GM21515 (cell line): ENCODE results near the gene TFAP2A.

Experiments used
- ATAC-seq: cut with Tn5 transposase; IDR thresholded peaks from one replicate; pipeline ENCODE4 v1.9.1; 2021; ENCODE audit not compliant: unreplicated experiment

Gene TFAP2A

DNA sequence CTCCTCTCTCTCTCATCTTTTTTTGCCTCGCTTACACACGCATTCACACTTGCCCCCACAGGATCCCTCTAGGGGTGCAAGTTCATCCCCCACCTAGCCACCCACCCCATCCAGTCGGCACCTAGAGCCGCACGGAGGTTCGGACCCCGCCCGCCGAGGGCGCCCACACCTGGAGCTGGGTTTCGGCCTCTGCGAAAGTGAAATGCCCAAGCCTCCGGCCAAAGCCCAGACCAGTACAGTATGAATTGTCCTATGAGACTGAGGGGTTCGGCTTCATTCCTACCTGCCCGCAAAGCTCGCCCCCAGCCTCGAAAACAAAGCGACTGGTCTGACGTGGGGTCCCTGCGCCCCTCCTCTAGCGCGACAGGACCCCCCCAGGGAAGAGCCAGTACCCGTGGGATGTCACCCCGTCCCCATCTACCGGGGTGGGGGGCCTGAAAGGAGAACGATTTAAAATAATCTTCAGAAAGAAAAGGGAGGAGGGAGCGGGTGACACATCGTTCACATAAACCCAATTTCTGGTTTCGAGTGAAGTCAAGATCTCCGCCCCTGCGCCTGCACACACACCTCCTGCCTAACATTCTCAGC, 1.5 kb downstream of the TFAP2A start:
- ATAC-seq = peak; percentile 39

DNA sequence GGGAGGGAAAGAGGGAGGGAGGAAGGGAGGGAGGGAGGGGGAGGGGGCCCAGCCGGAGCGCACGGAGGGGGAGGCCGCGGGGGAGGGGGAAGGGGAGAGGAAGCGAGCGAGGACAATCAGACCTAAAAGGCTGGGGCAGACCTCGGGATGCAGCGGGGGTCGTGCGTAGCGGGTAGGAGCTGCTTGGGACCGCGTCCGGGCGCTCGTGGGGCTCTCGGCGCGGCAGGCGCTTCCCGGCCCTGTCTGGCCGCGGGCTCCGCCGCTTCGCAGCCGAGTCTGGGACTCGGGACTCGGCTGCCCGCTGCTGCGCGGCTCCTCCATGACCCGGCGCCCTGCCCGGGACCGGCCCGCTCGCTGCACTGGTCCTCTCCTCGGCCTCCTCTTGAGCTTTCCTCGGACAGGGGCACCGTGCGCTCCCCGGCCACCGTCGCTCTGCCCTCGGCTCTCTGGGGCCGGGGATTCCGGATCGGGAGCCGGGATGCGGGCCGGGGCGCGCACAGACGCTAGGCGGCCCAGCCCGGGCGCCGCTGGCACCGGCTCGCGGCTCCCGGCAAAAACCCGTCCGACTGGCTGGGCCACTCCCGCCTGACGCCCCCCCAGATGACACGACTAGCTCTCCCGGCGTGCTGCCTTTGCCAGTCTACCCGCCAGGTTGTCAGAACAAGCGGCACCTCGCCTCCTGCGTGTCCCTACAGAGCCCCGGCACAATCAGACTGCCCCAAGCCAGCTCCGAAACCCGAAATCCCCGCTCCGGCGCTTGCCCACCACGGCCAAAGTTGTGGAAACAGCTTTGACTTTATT, 2.2 kb downstream of the TFAP2A start:
- peak; percentile 37 for ATAC-seq

DNA sequence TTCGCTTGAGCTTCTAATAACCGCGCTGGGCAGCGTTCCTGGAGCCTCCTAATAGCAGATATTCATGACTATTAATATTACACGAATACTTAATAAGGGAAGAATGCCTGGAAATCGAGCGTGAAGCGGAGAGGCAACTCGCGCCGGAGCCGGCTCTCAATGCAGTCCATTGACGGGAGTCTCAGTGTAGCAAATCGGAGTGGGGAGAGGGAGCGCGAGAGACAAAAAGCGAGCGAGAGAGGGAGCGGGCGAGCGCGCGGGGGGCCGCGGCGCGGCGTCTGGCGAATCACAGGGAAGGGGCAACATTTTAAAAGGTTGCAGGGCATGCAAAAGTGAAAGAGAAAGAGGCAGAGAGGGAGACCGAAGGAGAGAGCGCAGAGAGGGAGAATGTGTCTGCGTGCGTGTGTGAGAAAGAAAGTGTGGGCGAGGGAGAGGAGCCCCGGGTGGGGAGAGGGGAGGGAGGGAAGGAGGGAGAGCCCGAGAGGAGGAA, 2.9 kb downstream of the TFAP2A start:
- ATAC-seq = peak; percentile 60

DNA sequence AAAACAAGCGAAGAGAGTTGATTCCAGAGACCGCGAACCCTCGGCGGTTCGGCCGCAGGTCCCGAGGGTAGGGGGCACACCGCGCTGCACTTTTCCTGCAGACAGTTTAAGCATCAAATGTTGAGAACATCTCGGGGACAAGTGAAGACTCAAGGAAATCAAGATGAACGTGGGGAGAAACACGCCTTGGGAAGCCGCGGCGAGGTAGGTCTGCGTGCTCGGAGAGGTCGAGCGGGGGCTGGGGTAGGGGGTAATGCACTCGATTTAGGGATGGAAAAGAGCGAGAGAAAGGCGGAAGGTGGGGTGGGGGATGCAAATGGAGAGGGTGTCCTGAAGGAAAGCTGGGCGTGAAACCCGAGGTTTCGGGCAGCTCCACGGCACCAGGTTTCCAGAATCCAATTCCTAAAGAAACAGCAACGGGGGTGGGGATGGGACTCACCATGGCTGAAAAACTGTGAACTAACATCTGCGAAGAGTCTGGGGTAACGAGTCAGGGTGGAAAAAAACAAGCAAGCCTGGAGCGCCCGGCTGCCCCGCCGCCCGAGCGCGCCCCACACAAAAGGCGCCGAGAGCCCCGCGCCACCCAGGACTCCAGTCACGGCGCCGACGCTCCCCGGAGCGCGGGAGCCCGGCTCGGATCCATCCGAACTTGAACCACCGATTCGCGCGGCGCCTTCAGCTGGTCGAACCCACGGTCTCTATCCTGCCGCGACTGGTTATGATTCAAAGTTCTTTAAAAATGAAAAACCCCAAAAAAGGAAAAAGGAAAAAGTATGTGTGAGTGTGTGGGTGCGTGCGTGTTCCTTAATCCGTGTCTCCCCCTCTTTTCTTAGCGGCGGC, 3.5 kb downstream of the TFAP2A start:
- ATAC-seq = no peak

DNA sequence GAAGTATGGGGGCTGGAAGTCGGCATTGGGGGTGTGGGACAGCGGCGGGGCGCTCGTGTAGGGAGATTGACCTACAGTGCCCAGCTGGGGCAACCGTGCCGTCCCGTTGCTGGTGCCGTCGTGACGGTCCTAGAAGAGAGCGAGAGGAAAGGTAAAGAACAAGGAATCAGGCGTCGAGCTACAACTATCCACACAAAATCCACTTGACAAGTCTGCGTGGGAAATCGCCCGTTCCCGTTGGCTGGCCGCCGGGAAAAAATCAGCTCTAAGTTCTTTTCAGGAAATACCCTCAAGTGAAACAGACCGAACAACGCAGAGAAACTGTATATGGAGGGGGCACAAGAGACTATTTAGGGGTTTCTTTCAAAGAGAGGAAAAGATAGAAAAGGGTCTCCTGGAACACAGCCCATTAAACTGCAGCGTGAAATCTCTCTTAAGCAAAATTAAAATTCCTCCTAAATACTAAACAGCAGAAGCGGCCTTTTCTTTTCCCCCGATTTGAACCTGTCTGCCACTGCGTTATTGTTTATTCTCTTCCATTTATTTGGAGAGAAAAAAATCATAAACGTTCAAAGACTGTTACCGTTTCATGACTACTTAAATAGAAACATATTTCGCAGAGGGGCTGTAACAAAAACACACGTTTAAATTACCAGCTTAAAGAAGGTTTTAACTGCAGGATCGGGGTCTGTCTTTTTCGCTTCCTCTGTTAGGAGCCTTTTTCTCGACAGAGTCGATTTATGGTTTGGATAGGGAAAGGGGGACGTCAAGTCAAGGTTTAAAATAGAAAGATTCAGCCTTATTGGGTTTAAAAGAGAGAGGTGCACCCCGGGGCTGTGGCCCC, 4.4 kb downstream of the TFAP2A start:
- no peak for ATAC-seq

DNA sequence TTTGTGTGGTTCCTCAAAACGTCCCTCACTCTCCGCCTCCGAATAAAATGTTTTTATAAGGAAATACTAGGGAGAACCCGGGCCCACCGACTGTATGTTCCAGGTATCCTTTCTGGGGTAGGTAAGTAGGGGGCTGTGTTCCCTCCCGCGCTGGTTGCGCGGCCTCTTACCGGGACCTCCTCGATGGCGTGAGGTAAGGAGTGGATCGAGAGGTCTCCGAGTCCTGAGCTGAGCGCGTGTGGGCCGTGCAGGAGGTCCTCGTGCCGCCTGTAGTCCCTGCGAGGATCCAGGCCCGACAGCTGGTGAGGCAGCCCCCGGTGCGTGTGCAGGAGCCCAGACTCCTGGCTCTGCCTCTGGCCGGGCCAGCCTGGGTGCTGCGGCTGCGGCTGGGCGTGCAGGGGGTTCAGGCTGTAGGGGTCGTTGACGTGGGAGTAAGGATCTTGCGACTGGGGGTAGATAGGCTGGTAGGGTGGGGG, 5.1 kb downstream of the TFAP2A start:
- no peak for ATAC-seq

DNA sequence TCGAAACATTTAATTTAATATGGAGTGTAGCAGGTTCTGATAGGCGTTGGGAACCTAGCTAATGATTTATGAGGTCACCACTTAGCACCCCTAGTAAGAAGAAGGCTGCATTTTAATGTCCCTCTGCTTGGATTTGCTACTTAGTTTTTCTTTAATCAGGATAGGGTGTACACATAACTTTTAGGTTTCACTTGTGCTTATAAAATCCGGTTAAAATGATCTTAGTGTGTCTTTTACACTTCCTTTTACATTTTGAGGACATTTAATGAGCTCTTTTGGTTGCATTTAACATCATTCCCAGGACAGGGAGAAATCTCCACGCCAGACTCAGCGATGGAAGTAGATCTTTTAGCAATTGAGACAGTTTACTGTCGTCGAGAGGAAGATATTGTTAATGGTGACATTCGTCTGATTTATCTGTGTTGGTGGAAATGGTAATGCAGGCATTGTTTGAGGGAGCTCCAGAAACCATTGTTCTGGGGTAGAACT, 5.6 kb downstream of the TFAP2A start:
- ATAC-seq = no peak

DNA sequence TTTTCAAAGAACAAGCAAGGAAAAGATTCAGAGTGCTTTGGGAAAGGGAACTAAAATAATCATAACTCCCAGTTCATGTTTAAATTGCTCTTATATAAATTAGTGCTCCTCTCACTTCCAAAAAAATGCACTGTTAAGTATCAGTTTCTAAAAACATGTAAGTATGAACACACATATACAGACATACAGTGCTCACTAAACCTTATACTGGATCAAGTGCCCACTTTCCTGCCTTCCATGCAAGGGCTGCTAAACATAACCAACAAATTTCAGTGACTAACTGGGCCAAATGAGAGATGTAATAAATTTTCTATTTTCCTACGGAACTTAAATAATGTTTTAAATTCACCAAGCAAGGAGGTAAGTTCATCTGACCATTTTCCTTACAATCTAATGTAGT, 6.4 kb downstream of the TFAP2A start:
- no peak for ATAC-seq

DNA sequence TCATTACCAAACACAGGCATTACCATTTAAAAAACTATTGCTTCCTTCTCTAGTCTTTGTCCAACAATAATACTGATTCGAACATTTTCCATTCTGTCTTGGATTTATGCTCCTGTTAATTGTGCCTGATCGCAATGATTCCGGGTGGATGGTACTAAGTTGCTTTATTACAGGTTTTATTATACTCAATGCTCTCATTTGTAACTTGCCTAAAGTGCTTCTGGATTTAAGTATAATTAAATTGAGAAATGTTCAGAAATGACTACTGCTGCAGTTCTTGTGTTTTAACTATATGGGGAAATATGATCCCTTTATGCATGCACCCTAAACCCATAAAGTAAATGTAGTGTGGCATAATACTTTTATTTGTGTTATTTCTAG, 7.2 kb downstream of the TFAP2A start:
- ATAC-seq = no peak

DNA sequence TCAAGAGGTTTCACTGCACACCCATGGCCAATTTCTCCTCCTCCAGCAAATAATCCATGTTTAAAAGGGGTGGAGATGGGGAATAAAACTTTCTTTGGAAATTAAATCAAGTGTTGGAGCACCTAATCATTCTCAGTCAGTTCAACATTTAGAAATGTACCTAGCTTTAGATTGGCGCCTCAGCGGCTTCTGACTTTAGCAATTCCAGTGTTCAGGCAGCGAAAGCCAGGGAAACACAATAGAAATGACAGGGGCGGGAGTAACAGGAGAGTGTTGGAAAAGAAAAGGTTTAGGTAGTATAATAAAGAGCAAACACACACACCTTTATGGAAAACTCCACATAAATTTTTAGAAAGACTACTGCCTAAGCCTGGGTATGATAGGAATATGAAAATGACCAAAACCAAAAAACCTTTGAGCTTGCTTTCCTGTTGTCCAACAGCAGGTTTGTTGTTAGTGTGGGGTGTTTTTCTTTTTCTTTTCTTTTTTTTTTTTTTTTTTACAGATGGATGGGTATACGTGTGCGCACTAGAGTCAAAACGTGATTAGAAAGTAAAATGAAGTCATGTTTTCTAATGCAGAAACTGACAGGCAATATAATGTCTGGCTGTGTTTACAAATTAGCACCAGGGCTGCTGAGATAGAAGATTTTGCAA, 7.7 kb downstream of the TFAP2A start:
- no peak for ATAC-seq

DNA sequence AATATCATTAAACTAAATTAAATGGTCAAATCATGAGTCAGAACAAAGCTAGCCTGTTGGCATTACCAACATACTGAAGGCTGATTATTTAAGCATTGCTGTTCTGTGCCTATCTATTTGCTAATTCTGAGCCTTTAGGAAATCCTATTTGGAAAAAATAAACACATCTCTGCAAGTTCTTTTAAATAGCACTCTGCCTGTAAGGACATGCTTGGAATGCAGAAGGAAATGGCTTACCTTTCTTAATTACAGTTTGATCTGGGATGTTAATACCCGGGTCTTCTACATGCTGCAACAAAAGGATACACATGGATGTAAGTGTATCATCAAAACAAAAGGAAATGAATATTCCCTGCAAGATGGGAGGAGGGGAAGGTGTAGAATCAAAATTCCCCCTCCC, 8.3 kb downstream of the TFAP2A start:
- no peak for ATAC-seq

DNA sequence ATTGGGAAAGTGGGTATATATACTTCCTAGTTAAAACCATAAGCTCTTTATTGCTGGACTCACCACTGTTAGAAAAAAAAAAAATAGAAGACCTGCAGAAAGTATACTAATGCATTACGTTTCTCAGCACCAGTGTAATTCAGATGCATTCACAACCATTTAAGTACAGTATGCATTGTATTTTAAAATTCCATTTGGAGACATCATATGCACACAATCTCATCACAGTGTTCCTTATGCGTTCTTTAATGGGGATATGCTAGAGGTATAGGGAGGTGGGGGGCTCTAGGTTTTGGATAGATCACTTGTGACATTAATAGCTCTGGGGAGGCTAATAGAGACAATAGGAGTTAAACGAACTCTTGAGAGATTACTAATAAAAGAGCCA, 9.4 kb downstream of the TFAP2A start:
- no peak for ATAC-seq

DNA sequence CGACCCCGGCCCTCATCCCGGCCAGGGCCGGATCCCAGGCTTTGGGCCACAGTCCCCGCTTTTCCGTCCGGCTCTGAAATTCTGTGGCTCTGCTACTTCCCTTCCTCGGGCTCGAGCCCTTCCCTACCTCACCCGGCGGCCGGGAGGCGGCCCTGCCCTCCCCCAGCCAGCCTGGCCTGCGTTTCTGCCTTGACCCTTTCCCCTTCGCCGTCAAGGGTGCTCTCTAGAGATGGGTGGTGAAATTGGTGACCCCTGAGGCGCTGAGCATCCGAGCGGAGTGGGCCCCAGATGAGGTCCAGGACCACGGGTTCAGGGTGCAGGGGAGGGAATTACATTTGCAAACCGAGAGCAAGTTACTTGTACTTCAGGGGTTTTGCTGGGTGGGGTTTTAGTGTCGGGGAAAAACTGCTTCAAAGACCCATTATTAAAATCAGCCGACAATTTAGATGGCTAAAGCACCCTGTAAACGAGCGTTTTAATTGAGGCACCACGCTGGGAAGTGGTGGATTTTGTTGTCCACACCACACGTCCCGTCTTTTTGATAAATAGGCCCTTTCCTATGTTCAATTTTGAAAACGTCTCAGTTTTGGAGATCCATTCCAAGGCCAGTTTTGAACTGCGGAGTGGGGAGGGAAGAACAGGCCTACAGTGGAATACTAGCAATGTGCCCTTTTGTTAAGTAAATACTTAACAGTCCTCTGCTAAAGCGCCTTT, 9.9 kb downstream of the TFAP2A start:
- no peak for ATAC-seq

DNA sequence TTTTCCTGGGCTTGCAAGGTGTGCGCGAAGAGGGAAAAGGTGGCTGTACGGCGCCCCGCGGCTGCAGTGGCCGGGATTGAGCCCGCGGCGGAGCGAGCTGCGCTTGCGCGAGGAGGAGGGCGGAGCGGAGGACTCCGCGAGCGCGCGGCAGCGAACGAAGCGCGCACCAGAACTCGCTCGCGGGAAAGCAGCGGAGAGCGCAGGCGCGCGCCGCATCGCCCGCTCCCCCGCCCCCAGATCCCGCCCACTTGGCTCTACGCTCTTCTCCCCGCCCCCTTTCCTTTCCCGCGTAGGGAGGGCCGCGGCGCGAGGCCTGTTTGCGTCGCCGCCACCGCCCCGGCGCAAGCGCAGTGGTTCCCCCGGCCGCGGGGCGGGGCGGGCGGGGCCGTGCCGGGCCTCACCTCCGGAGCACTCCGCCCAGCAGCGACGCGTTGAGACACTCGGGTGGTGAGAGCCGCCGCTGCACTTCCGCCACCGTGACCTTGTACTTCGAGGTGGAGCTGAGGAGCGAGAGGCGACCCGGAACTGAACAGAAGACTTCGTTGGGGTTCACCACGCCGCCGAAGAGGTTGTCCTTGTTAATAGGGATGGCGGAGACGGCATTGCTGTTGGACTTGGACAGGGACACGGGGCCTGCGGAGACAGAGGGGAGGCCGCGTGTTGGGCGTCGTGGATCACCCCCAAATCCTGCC, 10.6 kb downstream of the TFAP2A start:
- ATAC-seq = peak; percentile 96

DNA sequence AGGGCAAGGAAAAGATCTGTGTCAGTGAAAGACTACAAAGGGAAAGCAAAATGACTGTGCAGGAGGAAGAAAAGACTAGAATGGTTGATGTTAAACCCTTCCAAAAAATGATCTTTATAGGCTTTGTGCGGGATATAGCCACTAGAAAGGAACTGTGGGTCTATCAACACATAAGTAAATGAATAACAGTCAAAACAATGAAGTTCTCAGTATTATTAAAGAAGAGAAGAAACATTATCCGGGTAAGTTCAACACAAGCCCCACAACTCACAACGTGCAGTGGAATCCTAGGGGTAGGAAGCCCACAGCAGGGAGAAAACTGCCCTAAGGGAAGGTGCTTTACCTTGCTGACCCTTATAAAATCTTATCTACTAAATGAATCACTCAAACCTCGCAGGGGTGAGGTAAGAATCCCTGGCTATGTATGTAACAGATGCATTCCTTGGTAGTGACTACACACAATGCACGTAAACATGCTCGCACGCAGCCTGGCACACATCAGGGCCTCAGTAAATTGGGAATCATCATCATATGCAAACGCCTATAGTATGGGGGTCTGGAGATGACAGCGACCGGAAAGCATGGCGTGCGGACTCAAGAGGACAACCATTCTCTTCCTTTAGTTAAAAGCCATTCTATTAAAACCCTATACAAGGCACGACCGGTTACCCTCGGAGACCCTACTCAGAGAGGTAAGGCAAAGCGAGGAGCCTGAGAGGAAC, 11.3 kb downstream of the TFAP2A start:
- peak; percentile 25 for ATAC-seq

DNA sequence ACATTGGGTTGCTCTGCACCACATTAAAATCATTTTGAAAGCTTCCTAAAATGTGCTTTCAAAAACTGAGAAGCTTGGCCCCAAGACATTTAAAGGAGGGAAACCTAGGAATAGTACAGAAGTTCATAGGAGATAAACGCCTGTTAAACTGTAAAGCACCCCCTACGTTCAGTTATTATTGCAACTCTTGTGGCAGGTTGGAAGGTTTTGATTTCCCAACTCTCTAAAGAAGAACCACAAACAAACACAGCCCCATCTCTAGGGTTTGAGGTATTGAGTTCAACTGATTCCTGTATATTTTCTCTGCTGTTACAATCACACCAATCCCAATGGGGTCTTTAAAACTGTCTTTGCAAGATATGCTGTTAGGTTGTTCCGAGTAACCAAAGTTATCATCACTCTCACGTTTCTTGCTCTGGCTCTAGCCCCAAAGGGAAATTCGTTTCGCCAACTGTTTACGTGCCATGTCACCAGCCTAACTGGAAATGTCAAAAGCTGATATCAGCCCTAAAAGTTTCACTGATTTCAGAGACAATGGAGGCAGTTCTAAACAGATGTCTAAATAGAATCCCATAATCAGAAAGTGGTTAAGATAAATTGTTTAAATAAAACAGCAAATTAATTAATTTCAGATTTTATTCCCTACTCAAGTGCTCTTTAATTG, 12.1 kb downstream of the TFAP2A start:
- ATAC-seq = no peak

DNA sequence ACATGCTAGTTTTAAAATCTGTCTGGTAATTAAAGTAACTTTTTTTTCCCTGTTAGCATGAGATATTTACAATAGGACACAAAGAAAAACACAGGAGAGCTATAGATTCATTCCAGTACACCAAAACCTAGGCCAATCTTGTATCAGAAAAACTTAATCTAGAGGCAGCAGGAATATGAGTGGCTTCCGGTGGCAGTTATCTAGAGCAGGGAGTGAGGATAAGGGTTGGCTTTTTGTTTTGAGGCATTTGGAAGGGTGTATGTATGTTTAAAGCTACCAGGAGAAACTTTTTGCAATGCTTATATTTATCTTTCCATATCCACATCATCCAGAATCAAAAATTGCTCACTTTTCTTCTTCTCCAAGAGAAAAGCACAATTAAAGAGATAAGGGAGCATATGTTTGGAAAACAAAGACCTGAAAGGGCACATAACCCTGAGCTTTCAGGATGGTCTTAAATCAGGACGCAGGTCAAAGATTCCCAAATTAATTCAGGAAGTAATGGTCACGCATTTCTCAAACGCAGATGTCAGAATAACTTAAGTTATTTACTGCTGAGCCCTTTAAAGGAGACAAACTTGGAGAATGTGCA, 13.1 kb downstream of the TFAP2A start:
- no peak for ATAC-seq
